HepG2 (cell line): ENCODE measurements around the gene TMEM185A. TPM values are rescaled to one million over a fixed set of nuclear protein-coding genes. Genes with fewer than 3 reads are reported as not detected.
"Not testable (repeated sequence)": the region's sequence is repeated elsewhere in the genome, so short reads cannot be mapped to it uniquely, and the experiment has no call there.

Experiments
- ATAC-seq: fragments of 200-7000 bp; cut with Tn5 transposase; 3 replicates; pipeline ENCODE4 v1.9.1; 2020; ENCODE audit warnings: mild to moderate bottlenecking, moderate library complexity
- BruUV-seq: library from RNA; stranded (reverse); fragments of 400-500 nt; replicated peaks from 2 replicates; lab custom pipeline; 2021; lab: Mats Ljungman, UMichigan
- CTCF ChIA-PET: fragments of 300-600 bp; formaldehyde crosslinking; extraction: SDS; loops from one replicate; lab custom pipeline; 2021; ENCODE audit warnings: low total read pairs, inconsistent platforms, low intra/inter-chr PET ratio; lab: Yijun Ruan, JAX
- POLR2A ChIA-PET: fragments of 350-600 bp; sonication (Branson Sonifier 250); formaldehyde crosslinking; loops from one replicate; lab custom pipeline; 2020; ENCODE audit warnings: antibody characterized with exemption, inconsistent platforms; lab: Yijun Ruan, JAX
- DNase-seq: peaks from one replicate; pipeline ENCODE4 v3.0.0-alpha.2; 2015; ENCODE audit warnings: low spot score
- FAIRE-seq: peaks from 3 replicates; lab custom pipeline; 2011; peaks lifted over from hg19 to GRCh38; lab: Jason Lieb, UNC
- H2AFZ ChIP-seq: one replicate; pipeline ENCODE4 v1.6.1; 2011; ENCODE audit warnings: low read length, inconsistent platforms
- H3K27ac ChIP-seq: fragments of 300-600 bp; 3 replicates; pipeline ENCODE4 v1.8.0; 2011; ENCODE audit warnings: mixed run types, mild to moderate bottlenecking, mixed read lengths, low read length, inconsistent platforms; ENCODE audit not compliant: insufficient read depth; ENCODE audit errors: extremely low read length
- H3K27me3 ChIP-seq, 2 experiments: fragments of 200-600 bp in 1 of 2; 2 replicates in 1 of 2; 3 replicates in 1 of 2; pipeline versions ENCODE4 v1.6.0 to v1.8.0; 2011; ENCODE audit warnings: low read length in 2 of 2, mild to moderate bottlenecking in 2 of 2, moderate library complexity in 2 of 2, inconsistent platforms in 1 of 2; ENCODE audit not compliant: insufficient read depth in 2 of 2, control insufficient read depth in 1 of 2
- H3K36me3 ChIP-seq, 2 experiments: fragments of 200-600 bp in 1 of 2; replicated peaks in 1 of 2; 2 replicates in 1 of 2; 3 replicates in 1 of 2; pipeline versions ENCODE4 v1.5.1 to v1.8.0; 2011; ENCODE audit warnings: low read length in 2 of 2, inconsistent platforms in 1 of 2; ENCODE audit not compliant: insufficient read depth in 2 of 2, control insufficient read depth in 1 of 2
- H3K4me1 ChIP-seq: 2 replicates; pipeline ENCODE4 v1.5.1; 2012; ENCODE audit warnings: low read length, inconsistent platforms; ENCODE audit not compliant: insufficient read depth
- H3K4me2 ChIP-seq: 2 replicates; pipeline ENCODE4 v1.6.0; 2011; ENCODE audit warnings: low read depth, low read length, inconsistent platforms
- H3K4me3 ChIP-seq, 3 experiments: fragments of 200-600 bp in 1 of 3; sonication (generic), shearing (Covaris generic) in 1 of 3; replicated peaks in 1 of 3; 2 replicates each; pipeline ENCODE4 v1.5.1; 2011 to 2016; ENCODE audit warnings: low read length in 3 of 3, inconsistent platforms in 2 of 3, low read depth in 2 of 3, mild to moderate bottlenecking in 2 of 3, control low read depth in 1 of 3, mixed read lengths in 1 of 3; ENCODE audit not compliant: insufficient read depth in 1 of 3
- H3K79me2 ChIP-seq: one replicate; pipeline ENCODE4 v1.6.1; 2011; ENCODE audit warnings: low read length, inconsistent platforms; ENCODE audit not compliant: insufficient read depth
- H3K9ac ChIP-seq: 2 replicates; pipeline ENCODE4 v1.6.0; 2011; ENCODE audit warnings: mild to moderate bottlenecking, low read depth, low read length, inconsistent platforms; ENCODE audit not compliant: insufficient read depth
- H3K9me3 ChIP-seq: 2 replicates; pipeline ENCODE4 v1.5.1; 2012; ENCODE audit warnings: mild to moderate bottlenecking, low read length
- H4K20me1 ChIP-seq: 2 replicates; pipeline ENCODE4 v1.6.0; 2011; ENCODE audit warnings: inconsistent platforms, mild to moderate bottlenecking, low read length, moderate library complexity; ENCODE audit not compliant: insufficient read depth
- CCAR2 ChIP-seq: fragments of 200-400 bp; formaldehyde crosslinking; optimal IDR thresholded peaks from 2 replicates; pipeline ENCODE3; 2018; ENCODE audit warnings: low read depth, mild to moderate bottlenecking, low read length, moderate library complexity
- JUNB ChIP-seq: sonication (generic); formaldehyde crosslinking; IDR thresholded peaks from 2 replicates; pipeline ENCODE4 v1.8.0; 2022; ENCODE audit warnings: missing genetic modification reagents, mild to moderate bottlenecking, borderline replicate concordance
- ZBTB1 ChIP-seq: sonication (generic); formaldehyde crosslinking; IDR thresholded peaks from 2 replicates; pipeline ENCODE4 v1.4.0; 2020; ENCODE audit warnings: missing genetic modification reagents, borderline replicate concordance
- ZFP37 ChIP-seq: sonication (generic); formaldehyde crosslinking; IDR thresholded peaks from 2 replicates; pipeline ENCODE4 v1.4.0; 2020; ENCODE audit warnings: missing genetic modification reagents, borderline replicate concordance
- ZNF205 ChIP-seq: IDR thresholded peaks from 2 replicates; pipeline ENCODE4 v1.6.1; 2018; ENCODE audit warnings: missing biosample characterization, missing genetic modification reagents
- ZNF333 ChIP-seq: sonication (generic); formaldehyde crosslinking; IDR thresholded peaks from 2 replicates; pipeline ENCODE4 v1.4.0; 2020; ENCODE audit warnings: mild to moderate bottlenecking, missing genetic modification reagents, borderline replicate concordance
- ZNF510 ChIP-seq: sonication (generic); formaldehyde crosslinking; IDR thresholded peaks from 2 replicates; pipeline ENCODE4 v1.4.0; 2020; ENCODE audit warnings: low read depth, mild to moderate bottlenecking, missing genetic modification reagents
- ZNF772 ChIP-seq: sonication (generic); formaldehyde crosslinking; IDR thresholded peaks from 2 replicates; pipeline ENCODE4 v1.5.0; 2020; ENCODE audit warnings: mild to moderate bottlenecking, missing genetic modification reagents
- WGBS: methylation state at CpG from one replicate; pipeline ENCODE4 v1.1.6; 2017; ENCODE audit warnings: low lambda C conversion rate; 5-methylcytosine and 5-hydroxymethylcytosine counted together
- in situ Hi-C: cut with HindIII; loops from 2 replicates; pipeline ENCODE4 v1.10.0; 2017; ENCODE audit warnings: low pct_unique_long_range_greater_than_20kb; ENCODE audit not compliant: extremely low pct_ligation_motif_present
- intact Hi-C: fragments of 100-400 bp; cut with micrococcal nuclease; formaldehyde crosslinking; loops from one replicate; pipeline ENCODE4 v1.10.0; 2022; ENCODE audit not compliant: unreplicated experiment
- polyA plus RNA-seq, 8 experiments: library from polyadenylated mRNA; depleted of rRNA in 3 of 8; stranded (reverse) in 7 of 8; unstranded in 1 of 8; fragments of >200 nt; fragmentation: Illumina TruSeq in 4 of 8; extraction: Trizol in 4 of 8; gene quantifications; 2 replicates each; pipeline versions ENCODE4 v1.2.1 to v1.2.3, GENCODE V29; 2011 to 2016; ENCODE audit warnings: low read depth in 4 of 8, missing spikeins in 1 of 8, mixed read lengths in 1 of 8; ENCODE audit not compliant: insufficient read depth in 1 of 8
- total RNA-seq, 5 experiments: library from RNA; depleted of rRNA; stranded (reverse); fragments of >200 nt; fragmentation: Illumina TruSeq; extraction: Trizol; gene quantifications; 2 replicates each; pipeline ENCODE4 v1.2.3, GENCODE V29; 2016; ENCODE audit warnings: low read depth in 1 of 5
- TF ChIP-seq, protein P1 (sequence below): sonication (generic); formaldehyde crosslinking; IDR thresholded peaks from 2 replicates; pipeline ENCODE4 v1.4.0; 2020; ENCODE audit warnings: missing genetic modification reagents
- TF ChIP-seq, protein P2 (sequence below), 2 experiments: sonication (generic) in 1 of 2; formaldehyde crosslinking in 1 of 2; IDR thresholded peaks; 2 replicates each; pipeline versions ENCODE4 v1.5.1 to v1.6.1; 2011 to 2020; ENCODE audit warnings: borderline replicate concordance in 1 of 2, low read depth in 1 of 2, low read length in 1 of 2, mild to moderate bottlenecking in 1 of 2, missing genetic modification reagents in 1 of 2, moderate library complexity in 1 of 2
- TF ChIP-seq, protein P3 (sequence below): IDR thresholded peaks from 2 replicates; pipeline ENCODE4 v1.6.1; 2016; ENCODE audit warnings: mild to moderate bottlenecking, missing biosample characterization, missing genetic modification reagents

The TMEM185A gene
- total and polyA plus RNA-seq, 2 of the 13 experiments (the other 11 are each of a cell fraction or from before 2014, with no cell fraction given), result 5.9 to 10.5 TPM

DNA sequence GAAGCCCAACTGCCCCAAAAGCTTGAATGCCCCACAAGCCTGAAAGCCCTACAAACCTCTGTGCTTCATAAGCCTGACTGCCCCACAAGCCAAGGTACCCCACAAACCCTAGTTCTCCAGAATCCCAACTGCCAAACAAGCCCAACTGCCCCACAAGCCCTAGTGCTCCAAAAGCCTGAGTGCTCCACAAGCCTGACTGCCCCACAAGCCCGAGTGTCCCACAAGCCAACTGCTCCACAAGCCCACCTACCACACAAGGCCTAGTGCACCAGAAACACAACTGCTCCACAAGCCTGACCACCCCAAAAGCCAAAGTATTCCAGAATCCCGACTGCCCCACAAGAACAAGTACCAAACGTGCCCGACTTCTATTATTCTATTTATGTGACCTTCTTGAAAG, 68.2 kb downstream of the TMEM185A start (continued):
- TF ChIP-seq, protein P1, sequence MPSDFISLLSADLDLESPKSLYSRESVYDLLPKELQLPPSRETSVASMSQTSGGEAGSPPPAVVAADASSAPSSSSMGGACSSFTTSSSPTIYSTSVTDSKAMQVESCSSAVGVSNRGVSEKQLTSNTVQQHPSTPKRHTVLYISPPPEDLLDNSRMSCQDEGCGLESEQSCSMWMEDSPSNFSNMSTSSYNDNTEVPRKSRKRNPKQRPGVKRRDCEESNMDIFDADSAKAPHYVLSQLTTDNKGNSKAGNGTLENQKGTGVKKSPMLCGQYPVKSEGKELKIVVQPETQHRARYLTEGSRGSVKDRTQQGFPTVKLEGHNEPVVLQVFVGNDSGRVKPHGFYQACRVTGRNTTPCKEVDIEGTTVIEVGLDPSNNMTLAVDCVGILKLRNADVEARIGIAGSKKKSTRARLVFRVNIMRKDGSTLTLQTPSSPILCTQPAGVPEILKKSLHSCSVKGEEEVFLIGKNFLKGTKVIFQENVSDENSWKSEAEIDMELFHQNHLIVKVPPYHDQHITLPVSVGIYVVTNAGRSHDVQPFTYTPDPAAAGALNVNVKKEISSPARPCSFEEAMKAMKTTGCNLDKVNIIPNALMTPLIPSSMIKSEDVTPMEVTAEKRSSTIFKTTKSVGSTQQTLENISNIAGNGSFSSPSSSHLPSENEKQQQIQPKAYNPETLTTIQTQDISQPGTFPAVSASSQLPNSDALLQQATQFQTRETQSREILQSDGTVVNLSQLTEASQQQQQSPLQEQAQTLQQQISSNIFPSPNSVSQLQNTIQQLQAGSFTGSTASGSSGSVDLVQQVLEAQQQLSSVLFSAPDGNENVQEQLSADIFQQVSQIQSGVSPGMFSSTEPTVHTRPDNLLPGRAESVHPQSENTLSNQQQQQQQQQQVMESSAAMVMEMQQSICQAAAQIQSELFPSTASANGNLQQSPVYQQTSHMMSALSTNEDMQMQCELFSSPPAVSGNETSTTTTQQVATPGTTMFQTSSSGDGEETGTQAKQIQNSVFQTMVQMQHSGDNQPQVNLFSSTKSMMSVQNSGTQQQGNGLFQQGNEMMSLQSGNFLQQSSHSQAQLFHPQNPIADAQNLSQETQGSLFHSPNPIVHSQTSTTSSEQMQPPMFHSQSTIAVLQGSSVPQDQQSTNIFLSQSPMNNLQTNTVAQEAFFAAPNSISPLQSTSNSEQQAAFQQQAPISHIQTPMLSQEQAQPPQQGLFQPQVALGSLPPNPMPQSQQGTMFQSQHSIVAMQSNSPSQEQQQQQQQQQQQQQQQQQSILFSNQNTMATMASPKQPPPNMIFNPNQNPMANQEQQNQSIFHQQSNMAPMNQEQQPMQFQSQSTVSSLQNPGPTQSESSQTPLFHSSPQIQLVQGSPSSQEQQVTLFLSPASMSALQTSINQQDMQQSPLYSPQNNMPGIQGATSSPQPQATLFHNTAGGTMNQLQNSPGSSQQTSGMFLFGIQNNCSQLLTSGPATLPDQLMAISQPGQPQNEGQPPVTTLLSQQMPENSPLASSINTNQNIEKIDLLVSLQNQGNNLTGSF (CRISPR knock-in tag), result no peak
- TF ChIP-seq ZFP37 (CRISPR knock-in tag) (no peak), ZNF510 (CRISPR knock-in tag) (no peak), ZNF772 (CRISPR knock-in tag) (no peak), ZNF333 (CRISPR knock-in tag) (no peak), ZBTB1 (CRISPR knock-in tag) (no peak), CCAR2 (no peak), JUNB (CRISPR knock-in tag) (no peak), ZNF205 (CRISPR knock-in tag) (no peak)
- TF ChIP-seq, protein P2, sequence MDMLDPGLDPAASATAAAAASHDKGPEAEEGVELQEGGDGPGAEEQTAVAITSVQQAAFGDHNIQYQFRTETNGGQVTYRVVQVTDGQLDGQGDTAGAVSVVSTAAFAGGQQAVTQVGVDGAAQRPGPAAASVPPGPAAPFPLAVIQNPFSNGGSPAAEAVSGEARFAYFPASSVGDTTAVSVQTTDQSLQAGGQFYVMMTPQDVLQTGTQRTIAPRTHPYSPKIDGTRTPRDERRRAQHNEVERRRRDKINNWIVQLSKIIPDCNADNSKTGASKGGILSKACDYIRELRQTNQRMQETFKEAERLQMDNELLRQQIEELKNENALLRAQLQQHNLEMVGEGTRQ (IDR thresholded peaks at IDR 0.05; ENCODE audit: low read depth, low read length), result no peak
- TF ChIP-seq, protein P2 (CRISPR knock-in tag; IDR thresholded peaks at IDR 0.05; ENCODE audit: borderline replicate concordance), result no peak
- TF ChIP-seq, protein P3, sequence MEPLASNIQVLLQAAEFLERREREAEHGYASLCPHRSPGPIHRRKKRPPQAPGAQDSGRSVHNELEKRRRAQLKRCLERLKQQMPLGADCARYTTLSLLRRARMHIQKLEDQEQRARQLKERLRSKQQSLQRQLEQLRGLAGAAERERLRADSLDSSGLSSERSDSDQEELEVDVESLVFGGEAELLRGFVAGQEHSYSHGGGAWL (CRISPR knock-in tag), result no peak
- TF ChIP-seq, all 625 proteins: peak for 0

DNA sequence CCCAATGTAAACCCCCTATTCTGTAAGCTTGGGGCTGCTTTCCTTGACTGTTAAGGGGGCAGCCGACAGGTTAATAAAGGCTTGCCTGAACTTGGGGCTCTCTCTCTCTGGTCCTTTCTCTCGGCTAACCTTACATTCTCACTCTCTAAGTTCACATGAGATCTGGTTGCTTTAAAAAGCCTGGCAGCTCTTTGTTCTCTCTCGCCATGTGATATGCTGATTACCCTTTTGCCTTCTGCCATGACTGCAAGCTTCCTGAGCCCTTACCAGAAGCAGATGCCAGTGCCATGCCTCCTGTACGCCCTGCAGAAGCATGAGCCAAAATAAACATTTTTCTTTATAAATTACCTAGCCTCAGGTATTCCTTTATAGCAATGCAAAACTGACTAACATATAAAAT, 76.3 kb downstream of the TMEM185A start:
- in situ Hi-C loops, intact Hi-C loops, H3K27me3 ChIP-seq, DNase-seq, H3K36me3 ChIP-seq, H3K4me2 ChIP-seq, H3K9ac ChIP-seq, H3K4me1 ChIP-seq, H3K79me2 ChIP-seq, H3K9me3 ChIP-seq, BruUV-seq, FAIRE-seq, H3K27ac ChIP-seq, H3K4me3 ChIP-seq, H2AFZ ChIP-seq, POLR2A ChIA-PET, H4K20me1 ChIP-seq, ATAC-seq, CTCF ChIA-PET: not testable (repeated sequence)
- no CpG with 5 or more reads among the region's 4 CpGs for WGBS
